A673 (cell line): ENCODE results near the gene CNGA3. TPM values are rescaled to one million over a fixed set of nuclear protein-coding genes. Genes with fewer than 3 reads are reported as not detected.

ENCODE experiments used
- BruUV-seq: library from RNA; stranded (reverse); fragments of 400-500 nt; replicated peaks from 2 replicates; lab custom pipeline; 2021; lab: Mats Ljungman, UMichigan
- CTCF ChIA-PET: fragments of 300-600 bp; sonication (Branson Sonifier 250); formaldehyde crosslinking; loops from one replicate; lab custom pipeline; 2022; ENCODE audit warnings: antibody characterized with exemption; lab: Charles Lee
- POLR2A ChIA-PET: fragments of 300-600 bp; sonication (Branson Sonifier 250); formaldehyde crosslinking; loops from one replicate; lab custom pipeline; 2022; ENCODE audit warnings: antibody characterized with exemption; ENCODE audit not compliant: low non-redundant PET; lab: Charles Lee
- DNase-seq: peaks from one replicate; pipeline ENCODE4 v3.0.0-alpha.2; 2015; ENCODE audit warnings: low spot score
- H3K27ac ChIP-seq: fragments of 200-600 bp; sonication (generic); 2 replicates; pipeline ENCODE4 v1.5.1; 2016; ENCODE audit warnings: mixed run types, low read depth, mild to moderate bottlenecking, mixed read lengths, antibody characterized with exemption, low read length; ENCODE audit not compliant: poor library complexity, severe bottlenecking
- H3K27me3 ChIP-seq: fragments of 200-600 bp; sonication (generic); replicated peaks from 2 replicates; pipeline ENCODE4 v1.6.1; 2017; ENCODE audit warnings: mixed run types, low read depth, mild to moderate bottlenecking, mixed read lengths, antibody characterized with exemption, low read length; ENCODE audit not compliant: insufficient read depth, poor library complexity
- H3K36me3 ChIP-seq: fragments of 200-600 bp; sonication (generic); 2 replicates; pipeline ENCODE4 v1.6.1; 2016; ENCODE audit warnings: mixed run types, mild to moderate bottlenecking, mixed read lengths, antibody characterized with exemption, low read length; ENCODE audit not compliant: insufficient read depth, poor library complexity, severe bottlenecking
- H3K4me1 ChIP-seq: fragments of 200-600 bp; sonication (generic); 2 replicates; pipeline ENCODE4 v1.6.1; 2017; ENCODE audit warnings: mixed run types, mild to moderate bottlenecking, mixed read lengths, antibody characterized with exemption, low read length; ENCODE audit not compliant: insufficient read depth, poor library complexity, severe bottlenecking
- H3K4me3 ChIP-seq: fragments of 200-600 bp; sonication (generic); 2 replicates; pipeline ENCODE4 v1.5.1; 2016; ENCODE audit warnings: low read depth, mixed run types, mild to moderate bottlenecking, mixed read lengths, low read length; ENCODE audit not compliant: poor library complexity, severe bottlenecking
- H3K9me3 ChIP-seq: fragments of 200-600 bp; sonication (generic); 2 replicates; pipeline ENCODE4 v1.6.1; 2016; ENCODE audit warnings: mixed run types, low read depth, mild to moderate bottlenecking, mixed read lengths, antibody characterized with exemption, low read length; ENCODE audit not compliant: poor library complexity, severe bottlenecking
- CTCF ChIP-seq: fragments of 300-800, 200-600 bp; sonication (generic); conservative IDR thresholded peaks from 2 replicates; pipeline ENCODE4 v1.5.1; 2017; ENCODE audit warnings: low read depth, mild to moderate bottlenecking, antibody characterized with exemption, low read length, moderate library complexity, mixed read lengths
- EZH2 ChIP-seq: fragments of 200-600 bp; sonication (generic); IDR thresholded peaks from 2 replicates; pipeline ENCODE4 v1.6.1; 2017; ENCODE audit warnings: borderline replicate concordance, low read depth, mild to moderate bottlenecking, mixed read lengths, antibody characterized with exemption, low read length; ENCODE audit not compliant: poor library complexity, severe bottlenecking
- intact Hi-C: fragments of 100-400 bp; cut with micrococcal nuclease; formaldehyde crosslinking; loops from one replicate; pipeline ENCODE4 v1.10.0; 2022; ENCODE audit not compliant: unreplicated experiment
- total RNA-seq: library from RNA; stranded (reverse); gene quantifications from 2 replicates; pipeline ENCODE4 v1.2.3, GENCODE V29; 2021

The CNGA3 gene
- total RNA-seq, 1 experiment from 2014 or later: not detected

- H3K27ac ChIP-seq: no peak overlapping the region
These were observed 52.9 kb downstream of the CNGA3 start for GRCh38 chr2:98399140-98399539.

GRCh38 chr2:98403878-98404277 lies 57.6 kb downstream of the CNGA3 start:
- DNase-seq: no peak
- intact Hi-C loops: no loop called here
- Histone ChIP-seq H3K27ac (no peak overlapping the region), H3K4me3 (no peak overlapping the region), H3K4me1 (no peaks in the 10 kb centered on the region), H3K27me3 (peaks cover 47% of the 10 kb centered on the region), H3K9me3 (no peaks in the 10 kb centered on the region), H3K36me3 (no peaks in the 10 kb centered on the region)
- TF ChIP-seq CTCF: no peak
- no peak for TF ChIP-seq EZH2
- no TSS peak for BruUV-seq
- CTCF ChIA-PET: no interaction called here
- POLR2A ChIA-PET: no interaction called here

More at GRCh38 chr2:98399140-98399539, 52.9 kb downstream of the CNGA3 start:
- POLR2A ChIA-PET: no interaction called here
- no TSS peak for BruUV-seq
- Histone ChIP-seq H3K4me3 (no peak overlapping the region), H3K9me3 (no peaks in the 10 kb centered on the region), H3K36me3 (no peaks in the 10 kb centered on the region), H3K27me3 (peaks cover 58% of the 10 kb centered on the region), H3K4me1 (no peaks in the 10 kb centered on the region)
- no peak for TF ChIP-seq CTCF
- TF ChIP-seq EZH2: no peak
- intact Hi-C loops: no loop called here
- CTCF ChIA-PET: no interaction called here
- DNase-seq: no peak

GRCh38 chr2:98404556-98405250 lies 58.4 kb downstream of the CNGA3 start:
- intact Hi-C loops: no loop called here
- H3K36me3 ChIP-seq: no peaks in the 10 kb centered on the region
- H3K27me3 ChIP-seq: peaks cover 39% of the 10 kb centered on the region
- no peak for TF ChIP-seq CTCF
- no peak for TF ChIP-seq EZH2
- no peaks in the 10 kb centered on the region for H3K4me1 ChIP-seq
- DNase-seq: no peak
- H3K4me3 ChIP-seq: no peak overlapping the region
- POLR2A ChIA-PET: no interaction called here
- no TSS peak for BruUV-seq
- CTCF ChIA-PET: no interaction called here
- H3K27ac ChIP-seq: no peak overlapping the region
- H3K9me3 ChIP-seq: no peaks in the 10 kb centered on the region
